DOHH2 (cell line): ENCODE results near the gene ZSCAN29.

Experiments
- H3F3A ChIP-seq: fragments of 200-600 bp; sonication (generic), shearing (Covaris generic); 2 replicates; pipeline ENCODE4 v1.6.0; 2016; ENCODE audit warnings: antibody characterized with exemption, mild to moderate bottlenecking; ENCODE audit not compliant: control insufficient read depth, insufficient read depth
- H3K27ac ChIP-seq: fragments of 200-600 bp; sonication (generic); 2 replicates; pipeline ENCODE4 v1.5.1; 2014; ENCODE audit warnings: low read depth, mild to moderate bottlenecking, low read length, moderate library complexity
- H3K27me3 ChIP-seq: fragments of 200-600 bp; sonication (generic); 2 replicates; pipeline ENCODE4 v1.6.1; 2014; ENCODE audit warnings: mild to moderate bottlenecking, low read length, mixed read lengths; ENCODE audit not compliant: control insufficient read depth
- H3K36me3 ChIP-seq: fragments of 200-600 bp; sonication (generic); 2 replicates; pipeline ENCODE4 v1.6.1; 2014; ENCODE audit warnings: mild to moderate bottlenecking, low read length, moderate library complexity, mixed read lengths; ENCODE audit not compliant: control insufficient read depth
- H3K4me1 ChIP-seq: fragments of 200-600 bp; sonication (generic); 2 replicates; pipeline ENCODE4 v1.6.1; 2014; ENCODE audit warnings: mild to moderate bottlenecking, low read length, mixed read lengths; ENCODE audit not compliant: control insufficient read depth
- H3K4me2 ChIP-seq: fragments of 200-600 bp; sonication (generic); 2 replicates; pipeline ENCODE4 v1.6.0; 2014; ENCODE audit warnings: mild to moderate bottlenecking, low read length, moderate library complexity
- H3K4me3 ChIP-seq: fragments of 200-600 bp; sonication (generic); 2 replicates; pipeline ENCODE4 v1.5.1; 2014; ENCODE audit warnings: mild to moderate bottlenecking, low read length, mixed read lengths
- H3K79me2 ChIP-seq: fragments of 200-600 bp; sonication (generic); 2 replicates; pipeline ENCODE4 v1.6.1; 2014; ENCODE audit warnings: mild to moderate bottlenecking, low read length, mixed read lengths; ENCODE audit not compliant: control insufficient read depth
- H3K9me2 ChIP-seq: fragments of 200-600 bp; sonication (generic); replicated peaks from 2 replicates; pipeline ENCODE4 v1.6.1; 2014; ENCODE audit warnings: mild to moderate bottlenecking, low read length, mixed read lengths; ENCODE audit not compliant: control insufficient read depth
- H3K9me3 ChIP-seq: fragments of 200-600 bp; sonication (generic); 2 replicates; pipeline ENCODE4 v1.6.1; 2014; ENCODE audit warnings: antibody characterized with exemption, low read length, mixed read lengths; ENCODE audit not compliant: control insufficient read depth, insufficient read depth
- H4K20me1 ChIP-seq: fragments of 200-600 bp; sonication (generic); 2 replicates; pipeline ENCODE4 v1.6.0; 2014; ENCODE audit warnings: low read depth, mild to moderate bottlenecking, antibody characterized with exemption, low read length, moderate library complexity; ENCODE audit not compliant: control insufficient read depth, insufficient read depth
- EZH2phosphoT487 ChIP-seq: fragments of 200-600 bp; sonication (generic); IDR thresholded peaks from 2 replicates; pipeline ENCODE4 v1.6.1; 2017; ENCODE audit warnings: borderline replicate concordance, mild to moderate bottlenecking, antibody characterized with exemption, low read length, moderate library complexity, mixed read lengths
- TF ChIP-seq, protein P1 (sequence below): fragments of 200-600 bp; sonication (generic); IDR thresholded peaks from one replicate; pipeline ENCODE4 v1.5.1; 2014; ENCODE audit warnings: antibody characterized with exemption, mild to moderate bottlenecking, low read depth, low read length; ENCODE audit not compliant: poor library complexity, severe bottlenecking

The ZSCAN29 gene

DNA sequence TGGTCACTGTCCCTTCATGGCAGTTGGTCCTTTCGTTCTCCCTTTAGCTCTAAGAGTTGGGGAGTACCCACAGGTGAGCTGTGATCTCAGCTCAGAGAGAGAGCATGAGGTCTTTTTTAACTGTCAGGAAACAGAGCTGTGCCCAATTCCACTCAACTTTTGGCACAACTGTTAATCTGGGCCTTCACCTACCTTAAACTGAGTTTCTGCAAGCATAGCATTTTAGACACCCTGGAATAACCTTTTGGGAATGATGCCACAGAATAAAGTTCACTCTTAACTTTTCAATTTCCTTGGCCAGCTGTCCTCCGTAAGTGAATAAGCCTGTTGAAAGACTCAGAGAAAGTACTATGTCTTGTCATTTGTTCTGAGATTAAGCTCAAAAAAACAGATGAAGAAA, 36.0 kb upstream of the ZSCAN29 start:
- no peaks in the 10 kb centered on the region for H3K79me2 ChIP-seq
- H3K9me2 ChIP-seq: no peaks in the 10 kb centered on the region
- no peak overlapping the region for H3K4me2 ChIP-seq
- H3F3A ChIP-seq: peaks cover 12% of the 10 kb centered on the region
- TF ChIP-seq, protein P1, sequence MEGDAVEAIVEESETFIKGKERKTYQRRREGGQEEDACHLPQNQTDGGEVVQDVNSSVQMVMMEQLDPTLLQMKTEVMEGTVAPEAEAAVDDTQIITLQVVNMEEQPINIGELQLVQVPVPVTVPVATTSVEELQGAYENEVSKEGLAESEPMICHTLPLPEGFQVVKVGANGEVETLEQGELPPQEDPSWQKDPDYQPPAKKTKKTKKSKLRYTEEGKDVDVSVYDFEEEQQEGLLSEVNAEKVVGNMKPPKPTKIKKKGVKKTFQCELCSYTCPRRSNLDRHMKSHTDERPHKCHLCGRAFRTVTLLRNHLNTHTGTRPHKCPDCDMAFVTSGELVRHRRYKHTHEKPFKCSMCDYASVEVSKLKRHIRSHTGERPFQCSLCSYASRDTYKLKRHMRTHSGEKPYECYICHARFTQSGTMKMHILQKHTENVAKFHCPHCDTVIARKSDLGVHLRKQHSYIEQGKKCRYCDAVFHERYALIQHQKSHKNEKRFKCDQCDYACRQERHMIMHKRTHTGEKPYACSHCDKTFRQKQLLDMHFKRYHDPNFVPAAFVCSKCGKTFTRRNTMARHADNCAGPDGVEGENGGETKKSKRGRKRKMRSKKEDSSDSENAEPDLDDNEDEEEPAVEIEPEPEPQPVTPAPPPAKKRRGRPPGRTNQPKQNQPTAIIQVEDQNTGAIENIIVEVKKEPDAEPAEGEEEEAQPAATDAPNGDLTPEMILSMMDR: no peak
- no peak for TF ChIP-seq EZH2phosphoT487
- peaks cover 79% of the 10 kb centered on the region for H3K36me3 ChIP-seq
- H4K20me1 ChIP-seq: no peaks in the 10 kb centered on the region
- no peaks in the 10 kb centered on the region for H3K4me1 ChIP-seq
- no peak overlapping the region for H3K4me3 ChIP-seq
- H3K27me3 ChIP-seq: no peaks in the 10 kb centered on the region
- no peaks in the 10 kb centered on the region for H3K9me3 ChIP-seq
- no peak overlapping the region for H3K27ac ChIP-seq

DNA sequence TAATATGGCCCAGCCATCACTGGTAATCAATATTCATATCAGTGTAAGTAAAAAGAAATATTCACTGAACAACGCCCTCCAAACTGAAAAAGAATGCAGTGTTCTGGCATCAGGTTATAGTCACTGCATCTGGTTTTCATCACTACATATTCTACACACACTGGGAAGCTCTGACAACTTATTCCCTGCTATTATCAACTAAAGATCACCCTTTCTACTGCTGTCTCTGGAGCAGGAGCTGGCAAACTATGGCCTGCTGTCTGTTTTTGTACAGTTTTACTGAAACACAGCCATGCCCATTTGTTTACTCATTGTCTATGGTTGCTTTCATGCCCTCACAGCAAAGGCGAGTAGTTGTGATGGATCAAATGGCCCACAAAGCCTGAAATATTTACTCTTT, 35.3 kb upstream of the ZSCAN29 start:
- no peak overlapping the region for H3K27ac ChIP-seq
- no peak overlapping the region for H3K4me3 ChIP-seq
- no peaks in the 10 kb centered on the region for H3K27me3 ChIP-seq
- TF ChIP-seq, protein P1: no peak
- TF ChIP-seq EZH2phosphoT487: no peak
- no peaks in the 10 kb centered on the region for H3K9me2 ChIP-seq
- no peaks in the 10 kb centered on the region for H3K9me3 ChIP-seq
- peaks cover 85% of the 10 kb centered on the region for H3K36me3 ChIP-seq
- H3K4me1 ChIP-seq: no peaks in the 10 kb centered on the region
- no peaks in the 10 kb centered on the region for H3K79me2 ChIP-seq
- H3F3A ChIP-seq: peaks cover 11% of the 10 kb centered on the region
- H3K4me2 ChIP-seq: no peak overlapping the region
- H4K20me1 ChIP-seq: no peaks in the 10 kb centered on the region

DNA sequence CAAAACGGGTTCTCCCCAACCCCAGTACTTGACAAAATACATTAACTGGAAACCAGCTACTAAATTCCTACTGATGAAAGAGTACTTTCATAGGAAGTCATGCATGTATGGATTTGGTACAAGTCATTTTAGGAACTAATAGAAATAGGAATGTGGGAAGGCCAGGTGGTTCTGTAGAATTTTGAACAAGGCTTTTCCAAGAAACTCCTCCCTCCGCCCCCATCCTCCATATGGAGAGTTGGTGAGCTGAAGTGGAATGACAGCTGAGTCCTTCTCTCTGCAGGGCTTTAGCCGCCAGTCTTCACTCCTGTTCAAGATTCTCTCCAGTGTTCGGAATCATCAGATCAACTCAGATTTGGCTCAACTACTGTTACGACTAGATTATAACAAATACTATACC, 33.3 kb upstream of the ZSCAN29 start:
- H3F3A ChIP-seq: peaks cover 3% of the 10 kb centered on the region; the same call in 1 of the 2 replicates
- H3K36me3 ChIP-seq: peaks cover 88% of the 10 kb centered on the region
- TF ChIP-seq, protein P1: no peak
- no peak for TF ChIP-seq EZH2phosphoT487
- H4K20me1 ChIP-seq: no peaks in the 10 kb centered on the region
- no peak overlapping the region for H3K4me3 ChIP-seq
- H3K4me1 ChIP-seq: no peaks in the 10 kb centered on the region
- H3K9me2 ChIP-seq: no peaks in the 10 kb centered on the region
- H3K9me3 ChIP-seq: no peaks in the 10 kb centered on the region
- no peaks in the 10 kb centered on the region for H3K79me2 ChIP-seq
- no peaks in the 10 kb centered on the region for H3K27me3 ChIP-seq
- no peak overlapping the region for H3K27ac ChIP-seq
- H3K4me2 ChIP-seq: no peak overlapping the region

DNA sequence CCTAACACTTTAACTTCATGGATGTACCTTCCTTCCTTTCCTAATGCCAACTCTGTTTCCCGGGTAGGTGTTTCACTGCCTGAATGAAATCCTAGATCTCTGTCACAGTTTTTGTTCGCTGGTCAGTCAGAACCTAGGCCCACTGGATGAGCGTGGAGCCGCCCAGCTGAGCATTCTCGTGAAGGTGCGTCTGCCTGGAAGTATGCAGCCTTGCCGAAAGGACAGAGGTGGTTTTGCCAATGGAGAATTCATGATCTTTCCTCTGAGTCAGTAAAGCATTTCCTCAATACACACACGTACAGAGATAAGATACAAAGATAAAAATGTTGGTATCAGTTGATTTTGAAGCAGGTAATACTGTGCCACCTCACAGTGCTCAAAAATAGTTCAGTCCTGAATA, 32.8 kb upstream of the ZSCAN29 start:
- no peaks in the 10 kb centered on the region for H3K9me2 ChIP-seq
- H3K36me3 ChIP-seq: peaks cover 88% of the 10 kb centered on the region
- H3K27ac ChIP-seq: no peak overlapping the region
- no peak overlapping the region for H3K4me3 ChIP-seq
- no peaks in the 10 kb centered on the region for H3K9me3 ChIP-seq
- no peaks in the 10 kb centered on the region for H3K27me3 ChIP-seq
- no peaks in the 10 kb centered on the region for H3F3A ChIP-seq
- H3K4me1 ChIP-seq: no peaks in the 10 kb centered on the region
- TF ChIP-seq EZH2phosphoT487: no peak
- TF ChIP-seq, protein P1: no peak
- no peaks in the 10 kb centered on the region for H4K20me1 ChIP-seq
- no peak overlapping the region for H3K4me2 ChIP-seq
- H3K79me2 ChIP-seq: no peaks in the 10 kb centered on the region
